B cell (primary cell): Measurements from ENCODE around the gene SNCA.

Source experiments
- CTCF ChIP-seq: fragments of 200-600 bp; IDR thresholded peaks from one replicate; pipeline ENCODE4 v1.8.0; 2022; ENCODE audit warnings: antibody characterized with exemption, mild to moderate bottlenecking
- EZH2 ChIP-seq: IDR thresholded peaks from 2 replicates; pipeline ENCODE4 v1.6.1; 2012; ENCODE audit warnings: borderline replicate concordance, low read depth, mild to moderate bottlenecking, moderate library complexity, low read length; ENCODE audit not compliant: insufficient read depth, poor library complexity, severe bottlenecking

- TF ChIP-seq CTCF (no peak), EZH2 (no peak)
These were observed 97.5 kb downstream of the SNCA start for GRCh38 chr4:89739311-89739988.
